ENCODE measurements around the gene BANF1. TPM values are rescaled to one million over a fixed set of nuclear protein-coding genes. Genes with fewer than 3 reads are reported as not detected.
A peak's percentile ranks its signal among the peaks of the same experiment; 100 is the strongest.
"Not testable (repeated sequence)": the region's sequence is repeated elsewhere in the genome, so short reads cannot be mapped to it uniquely, and the experiment has no call there.

Gene BANF1
- total RNA-seq, 1 donor from 2014 or later: 215 TPM

GRCh38 chr11:66016793-66017177 lies 14.5 kb downstream of the BANF1 start:
- intact Hi-C loops (cut with micrococcal nuclease): no loop called here
- peaks cover 22% of the 10 kb centered on the region for H3K4me1 ChIP-seq
- peaks cover 24% of the 10 kb centered on the region for H3K27me3 ChIP-seq (ENCODE audit: low read depth)
- H3K4me3 ChIP-seq: no peak overlapping the region
- H3K36me3 ChIP-seq: no peaks in the 10 kb centered on the region
- H3K9me3 ChIP-seq (replicated peaks): no peaks in the 10 kb centered on the region
- DNase-seq: no peak
- no peak for TF ChIP-seq CTCF (IDR thresholded peaks at IDR 0.05; ENCODE audit: borderline replicate concordance)
- H3K27ac ChIP-seq (replicated peaks): no peak overlapping the region

DNA sequence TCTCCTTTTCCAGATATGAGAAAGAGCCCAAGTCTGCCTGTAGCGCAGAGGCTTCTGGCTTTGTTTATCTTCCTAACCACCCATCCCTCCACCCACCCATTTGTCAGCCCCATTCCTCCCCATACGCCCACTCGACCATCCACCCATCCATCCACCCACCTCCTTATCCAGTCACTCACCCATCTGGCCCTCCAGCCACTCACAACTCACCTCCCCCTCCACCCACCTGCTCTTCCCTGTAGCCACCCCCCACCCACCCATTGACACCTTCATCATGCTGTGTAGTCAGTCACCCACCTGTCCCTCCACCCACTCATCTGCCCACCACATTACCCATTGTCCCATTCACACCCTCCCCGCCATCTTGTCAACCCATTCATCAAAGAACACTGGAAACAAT lies 15.0 kb downstream of the BANF1 start:
- intact Hi-C loops (cut with micrococcal nuclease): no loop called here
- no peaks in the 10 kb centered on the region for H3K36me3 ChIP-seq
- no peak overlapping the region for H3K27ac ChIP-seq (replicated peaks)
- TF ChIP-seq CTCF (IDR thresholded peaks at IDR 0.05; ENCODE audit: borderline replicate concordance): no peak
- H3K4me1 ChIP-seq: peaks cover 20% of the 10 kb centered on the region
- peaks cover 19% of the 10 kb centered on the region for H3K27me3 ChIP-seq (ENCODE audit: low read depth)
- no peaks in the 10 kb centered on the region for H3K9me3 ChIP-seq (replicated peaks)
- no peak for DNase-seq
- no peak overlapping the region for H3K4me3 ChIP-seq

DNA sequence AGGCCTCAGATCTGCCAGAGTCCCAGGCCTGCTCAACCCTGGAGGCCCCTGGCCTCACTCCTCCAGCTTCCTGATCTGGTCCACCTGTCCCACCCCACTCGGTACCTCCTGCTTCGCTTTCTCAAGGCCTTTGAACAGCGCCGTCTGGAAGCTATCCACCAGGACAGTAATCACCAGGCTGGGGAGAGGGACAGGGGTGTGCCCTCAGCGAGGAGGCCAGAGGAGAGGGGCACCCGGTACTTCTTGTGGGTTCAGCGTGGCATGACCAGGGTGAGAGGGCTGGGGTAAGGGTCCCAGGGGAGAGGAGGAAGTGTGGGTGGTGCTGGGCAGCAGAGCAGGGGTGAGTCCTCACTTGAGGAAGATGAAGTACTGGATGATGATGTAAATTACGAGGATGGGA lies 17.9 kb downstream of the BANF1 start:
- intact Hi-C loops (cut with micrococcal nuclease): no loop called here
- Histone ChIP-seq H3K27me3 (ENCODE audit: low read depth) (peaks cover 18% of the 10 kb centered on the region), H3K36me3 (no peaks in the 10 kb centered on the region), H3K4me1 (peaks cover 23% of the 10 kb centered on the region), H3K27ac (replicated peaks) (no peak overlapping the region), H3K4me3 (no peak overlapping the region), H3K9me3 (replicated peaks) (no peaks in the 10 kb centered on the region)
- no peak for DNase-seq
- no peak for TF ChIP-seq CTCF (IDR thresholded peaks at IDR 0.05; ENCODE audit: borderline replicate concordance)

GRCh38 chr11:66020618-66021357 lies 18.5 kb downstream of the BANF1 start:
- peaks cover 18% of the 10 kb centered on the region for H3K27me3 ChIP-seq (ENCODE audit: low read depth)
- no peak overlapping the region for H3K27ac ChIP-seq (replicated peaks)
- H3K36me3 ChIP-seq: no peaks in the 10 kb centered on the region
- H3K4me3 ChIP-seq: no peak overlapping the region
- no peaks in the 10 kb centered on the region for H3K9me3 ChIP-seq (replicated peaks)
- TF ChIP-seq CTCF (IDR thresholded peaks at IDR 0.05; ENCODE audit: borderline replicate concordance): no peak
- H3K4me1 ChIP-seq: peaks cover 18% of the 10 kb centered on the region
- intact Hi-C loops (cut with micrococcal nuclease): no loop called here
- DNase-seq: no peak

DNA sequence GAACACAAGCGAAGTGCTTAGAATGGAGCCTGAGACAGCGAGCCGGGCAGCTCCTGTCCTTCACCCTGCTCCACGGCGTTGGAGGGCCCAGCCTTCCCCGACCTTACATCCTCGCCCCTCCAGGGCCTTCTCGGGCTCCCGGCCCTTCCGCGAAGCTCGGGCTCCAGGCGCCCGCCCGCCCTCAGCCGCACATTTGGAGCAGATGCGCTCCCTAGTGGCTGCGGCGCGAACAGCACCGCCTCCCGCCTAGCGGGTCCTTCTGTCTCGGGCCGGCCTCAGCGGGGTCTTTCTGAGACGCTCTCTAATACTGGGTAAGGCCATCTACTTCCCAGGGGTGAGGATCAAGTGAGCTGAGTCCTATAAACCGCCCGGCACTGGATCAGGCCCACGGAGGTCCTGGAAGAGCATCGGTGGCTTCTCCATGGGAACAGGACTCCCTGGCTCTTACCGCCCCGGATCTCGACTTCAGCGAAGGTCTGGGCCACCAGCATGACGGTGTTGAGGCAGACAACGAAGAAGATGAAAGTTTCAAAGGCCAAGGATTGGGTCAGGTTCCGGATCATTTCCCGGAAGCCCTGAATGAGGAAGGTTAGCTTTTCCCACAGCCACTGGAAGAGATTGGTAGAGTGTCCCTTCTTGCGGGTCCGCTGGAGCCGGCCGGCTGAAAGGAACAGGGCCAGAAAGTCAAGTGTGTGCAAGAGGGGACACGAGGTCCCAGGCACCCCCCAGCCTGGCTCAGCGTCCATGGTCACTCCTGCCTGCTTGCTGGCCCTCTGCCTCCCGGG lies 20.3 kb downstream of the BANF1 start:
- Histone ChIP-seq H3K36me3 (no peaks in the 10 kb centered on the region), H3K27ac (replicated peaks) (no peak overlapping the region), H3K4me1 (peaks cover 10% of the 10 kb centered on the region), H3K27me3 (ENCODE audit: low read depth) (peaks cover 18% of the 10 kb centered on the region), H3K4me3 (peak overlapping the region; percentile 40), H3K9me3 (replicated peaks) (no peaks in the 10 kb centered on the region)
- TF ChIP-seq CTCF (IDR thresholded peaks at IDR 0.05; ENCODE audit: borderline replicate concordance): peak; percentile 97
- intact Hi-C loops (cut with micrococcal nuclease): no loop called here
- peak; percentile 75 for DNase-seq

GRCh38 chr11:66023186-66023440 lies 20.8 kb downstream of the BANF1 start:
- intact Hi-C loops (cut with micrococcal nuclease); H3K4me1 ChIP-seq; H3K36me3 ChIP-seq; H3K9me3 ChIP-seq (replicated peaks); DNase-seq; H3K4me3 ChIP-seq; H3K27ac ChIP-seq (replicated peaks): not testable (repeated sequence)
- peaks cover 18% of the 10 kb centered on the region for H3K27me3 ChIP-seq (ENCODE audit: low read depth)

All from left ventricle myocardium inferior (tissue), 1 donor.